Stimulated activated naive CD4-positive, alpha-beta T cell (primary cell): Measurements from ENCODE around the gene TCF3.
"Not testable (repeated sequence)": the region's sequence is repeated elsewhere in the genome, so short reads cannot be mapped to it uniquely, and the experiment has no call there.

Experiments used
- DNase-seq, 6 experiments: peaks; one replicate each; lab custom pipeline; 2025; lab: John Stamatoyannopoulos, UW

Gene TCF3

DNA sequence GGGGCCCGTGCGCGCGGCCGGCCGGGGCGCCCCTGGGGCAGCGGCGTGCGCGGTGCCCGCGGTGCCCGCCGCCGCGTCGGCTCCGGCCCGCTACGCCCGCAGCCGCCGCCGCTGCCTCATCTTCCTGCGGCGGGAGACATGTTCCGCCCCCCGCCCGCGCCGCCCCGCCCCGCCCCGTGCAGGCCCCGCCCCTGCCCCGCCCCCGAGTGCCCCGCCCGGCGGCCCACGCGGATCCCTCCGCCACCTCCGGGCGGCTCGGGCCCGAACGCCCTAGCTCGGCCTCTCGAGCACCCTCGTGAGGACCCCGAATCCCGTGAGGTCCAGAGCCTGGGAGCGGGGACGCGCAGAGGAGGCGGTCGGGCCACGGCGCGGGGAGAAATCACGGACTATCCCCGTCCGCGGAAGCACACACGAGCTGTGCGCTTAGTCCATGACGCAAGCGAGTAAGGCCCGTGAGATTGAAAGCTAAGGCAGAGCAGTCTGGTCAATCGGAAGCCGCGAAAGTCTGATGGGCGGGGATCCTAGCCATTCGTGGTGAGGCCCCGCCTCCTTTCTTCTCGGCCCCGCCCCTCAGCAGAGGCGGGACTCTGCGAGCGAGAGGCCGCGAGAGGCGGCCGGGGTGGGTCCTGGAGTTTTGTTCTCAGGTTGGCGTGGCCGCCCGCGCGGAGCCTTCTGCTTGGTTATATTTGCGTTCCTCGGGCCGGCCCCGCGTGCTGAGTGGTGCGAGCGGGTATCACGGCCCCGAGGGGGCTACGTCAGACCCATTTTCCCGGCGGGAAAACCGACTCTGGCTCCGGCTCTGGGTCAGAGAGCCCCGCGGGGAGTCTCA lies at the start of gene TCF3:
Gene TCF3, minus strand, starts transcription at position 145 of the 829 bp plus-strand sequence. CDS start 2,367 bp downstream, outside the sequence.
- DNase-seq, result peak; percentile 96 to 99 (median 98)

DNA sequence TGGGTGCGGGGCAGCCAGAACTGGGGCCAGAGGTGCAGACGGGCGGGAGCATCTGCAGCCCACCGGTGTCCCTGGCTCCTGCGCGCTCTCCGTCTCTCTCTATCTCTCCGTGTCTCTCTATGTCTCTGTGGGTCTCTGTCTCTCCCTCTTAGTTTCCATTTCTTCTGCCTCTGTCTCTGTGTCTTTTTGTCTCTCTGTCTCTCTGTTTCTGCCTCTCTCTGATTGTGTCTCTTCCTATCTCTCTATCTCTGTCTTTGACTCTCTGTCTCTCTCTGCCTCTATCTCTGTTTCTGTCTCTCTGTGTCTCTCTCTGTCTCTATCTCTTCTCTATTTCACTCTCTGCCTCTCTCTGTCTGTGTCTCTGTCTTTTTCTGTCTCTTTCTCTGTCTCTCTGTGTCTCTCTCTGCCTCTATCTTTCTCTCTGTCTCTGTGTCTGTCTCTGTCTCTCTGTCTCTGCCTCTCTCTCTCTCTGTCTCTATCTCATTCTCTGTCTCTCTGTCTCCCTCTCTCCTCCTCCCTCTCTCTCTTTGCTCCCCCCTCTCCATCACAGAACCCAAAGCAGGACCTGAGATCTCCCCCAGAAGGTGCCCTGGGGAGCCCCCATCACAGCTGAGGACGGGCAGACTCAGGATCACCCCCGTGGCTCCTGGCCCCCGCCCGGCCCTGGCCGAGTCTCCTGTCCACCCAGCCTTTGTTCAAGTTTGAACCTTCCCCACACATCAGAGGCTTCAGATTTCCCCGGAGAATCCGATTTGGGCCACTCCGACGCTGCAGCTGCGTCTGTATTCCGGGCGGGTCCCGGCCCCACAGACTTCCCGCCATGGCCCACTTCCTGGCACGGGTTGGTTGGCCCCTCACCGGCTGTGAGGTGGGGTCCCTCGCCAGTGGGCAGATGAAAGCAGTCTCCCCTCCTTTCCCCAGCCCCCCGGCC lies 48.6 kb upstream of the TCF3 start:
- DNase-seq, result no peak

DNA sequence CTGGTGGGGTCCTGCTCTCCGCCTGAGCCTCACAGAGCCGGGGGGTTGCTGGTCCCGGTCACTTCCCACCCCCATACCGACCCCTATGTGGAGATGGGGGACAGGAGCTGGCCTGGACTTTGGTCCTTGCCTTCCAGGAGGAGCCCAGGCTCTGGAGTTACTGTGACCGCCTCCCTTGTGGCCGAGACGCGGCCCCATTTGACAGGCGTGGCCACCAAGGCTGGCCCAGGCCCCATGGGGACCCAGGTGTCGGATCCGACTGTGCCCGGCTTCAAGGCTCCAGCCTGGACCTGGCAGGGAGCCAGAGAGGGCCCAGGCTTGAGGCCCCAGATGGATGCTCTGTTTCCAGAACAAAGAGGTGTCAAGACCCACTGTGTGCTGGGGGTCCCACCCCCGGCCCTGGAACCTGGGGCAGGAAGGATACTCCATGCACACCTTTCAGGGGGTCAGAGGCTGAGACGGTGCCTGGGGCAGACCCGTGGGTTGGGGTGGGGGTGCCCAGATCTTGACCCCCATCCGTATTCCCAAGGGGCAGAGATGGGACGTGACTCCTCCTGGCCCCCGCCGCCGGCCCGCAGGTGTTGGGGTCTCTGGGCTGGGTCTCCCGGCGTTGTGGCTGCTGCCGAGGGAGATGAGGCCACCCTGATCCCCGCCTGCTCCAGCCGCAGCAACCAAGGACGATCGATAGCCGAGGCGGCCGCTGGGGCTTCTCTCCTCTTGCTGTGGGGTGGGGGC lies 47.8 kb upstream of the TCF3 start:
- no peak for DNase-seq

DNA sequence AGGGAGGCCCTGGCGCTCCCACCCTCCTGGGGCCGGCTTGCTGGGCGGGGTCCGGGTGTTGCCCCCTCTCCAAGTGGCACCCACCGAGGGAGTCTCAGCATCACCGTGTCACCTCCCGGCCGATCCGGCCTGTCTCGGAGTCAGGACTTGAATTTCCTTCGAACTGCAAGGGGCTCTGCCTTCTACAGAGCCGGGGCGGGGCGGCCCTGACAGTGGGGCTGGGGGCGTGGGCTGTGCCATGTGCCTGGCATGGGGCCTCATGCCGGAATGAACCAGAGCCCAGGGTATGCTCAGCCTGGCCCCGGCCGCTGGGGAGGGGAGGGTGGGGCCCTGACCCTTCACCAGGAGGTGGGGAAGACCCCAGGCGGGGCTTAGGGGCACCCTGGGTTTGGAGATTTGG lies 47.0 kb upstream of the TCF3 start:
- DNase-seq, result no peak

DNA sequence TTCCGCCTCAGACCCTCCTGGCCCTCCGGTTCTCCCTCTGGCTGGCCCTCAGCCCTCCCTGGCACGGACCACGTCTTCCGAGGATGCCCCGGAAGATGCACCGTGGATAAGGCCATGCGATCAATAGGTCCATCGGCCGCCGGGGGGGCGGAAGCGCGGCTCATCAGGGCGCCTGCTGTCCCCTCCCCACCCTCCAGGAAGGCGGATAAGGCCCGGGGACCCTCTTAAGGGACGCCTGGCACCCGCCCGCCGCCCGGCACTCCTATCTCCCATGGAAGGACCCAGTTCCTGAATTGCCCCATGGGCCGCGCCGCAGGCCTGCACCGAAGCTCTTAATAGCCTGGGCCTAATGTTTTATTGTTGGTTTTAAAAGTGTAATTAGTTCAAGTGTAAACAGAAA lies 46.2 kb upstream of the TCF3 start:
- no peak for DNase-seq

DNA sequence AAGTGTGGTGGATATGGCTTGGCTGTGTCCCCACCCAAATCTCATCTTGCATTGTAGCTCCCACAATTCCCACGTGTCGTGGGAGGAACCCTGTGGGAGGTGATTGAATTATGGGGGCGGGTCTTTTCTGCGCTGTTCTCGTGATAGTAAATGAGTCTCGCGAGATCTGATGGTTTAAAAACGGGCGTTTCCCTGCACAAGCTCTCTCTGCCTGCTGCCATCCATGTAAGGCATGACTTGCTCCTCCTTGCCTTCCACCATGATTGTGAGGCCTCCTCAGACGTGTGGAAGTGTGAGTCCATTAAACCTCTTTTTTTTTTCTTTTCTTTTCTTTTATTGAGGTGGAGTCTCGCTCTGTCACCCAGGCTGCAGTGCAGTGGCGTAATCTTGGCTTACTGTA lies 43.1 kb upstream of the TCF3 start:
- DNase-seq, result not testable (repeated sequence)

DNA sequence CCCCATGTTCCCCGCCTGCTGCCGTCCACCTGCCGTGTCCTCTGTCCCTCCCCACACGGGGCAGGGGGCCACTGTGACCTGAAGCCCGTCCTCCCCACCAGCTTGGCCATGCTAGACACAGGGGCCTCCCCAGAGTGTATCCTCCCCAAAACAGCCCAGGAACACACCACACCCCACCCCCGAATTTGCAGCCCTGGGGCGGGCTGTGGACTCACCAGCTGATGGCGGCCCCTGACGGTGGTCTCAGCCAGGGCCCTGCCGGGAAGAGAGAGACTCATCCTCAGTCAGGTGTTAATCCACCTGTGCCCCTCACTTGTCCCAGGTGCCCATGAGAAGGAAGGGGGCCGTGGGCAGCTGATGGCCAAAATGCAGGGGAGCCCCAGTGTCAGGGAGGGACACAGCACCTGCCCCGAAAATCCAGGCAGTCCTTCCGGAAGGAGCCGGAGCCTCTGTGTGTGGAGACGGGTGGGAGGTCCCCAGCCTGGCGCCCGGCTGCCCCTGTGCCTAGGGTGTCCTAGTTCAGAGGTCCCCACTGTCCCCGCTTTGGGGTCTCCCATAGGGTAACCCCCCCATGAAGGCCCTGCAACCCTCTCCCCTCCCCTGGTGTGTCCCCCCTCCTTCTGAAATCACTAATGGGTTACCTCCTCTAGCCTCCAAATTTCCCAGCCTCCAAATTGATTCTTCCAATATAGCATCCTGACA lies 39.3 kb upstream of the TCF3 start:
- no peak for DNase-seq

DNA sequence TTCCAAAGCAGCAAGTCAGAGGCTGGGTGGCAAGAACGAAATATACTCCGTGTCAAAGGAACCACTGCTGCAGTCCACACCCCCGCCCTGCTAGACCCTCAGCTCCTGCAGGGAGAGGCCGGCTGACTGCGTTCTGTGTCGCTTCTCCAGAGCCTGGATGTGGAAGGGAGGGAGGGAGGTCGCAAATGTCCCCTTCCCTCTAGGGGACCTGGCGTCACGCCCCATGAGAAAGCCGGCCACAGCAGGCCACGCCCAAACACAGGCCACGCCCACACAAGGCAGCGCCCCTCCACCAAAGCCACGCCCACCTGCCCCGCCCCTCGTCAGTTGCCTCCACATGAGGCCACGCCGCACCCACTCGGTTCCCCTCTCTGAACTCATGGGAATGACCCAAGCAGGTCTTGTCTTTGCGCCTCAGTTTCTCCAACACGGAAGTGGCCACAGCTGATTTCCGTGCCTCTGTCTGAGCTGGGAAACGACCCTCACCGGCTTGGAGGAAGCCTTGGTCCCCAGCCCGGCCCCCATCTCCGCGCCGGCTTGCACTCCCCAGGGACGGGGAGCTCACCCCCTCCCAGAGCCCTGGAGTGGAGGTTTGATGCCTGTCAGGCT lies 38.4 kb upstream of the TCF3 start:
- DNase-seq, result peak in 4 of 6 experiments; percentile 22 to 56 (median 42)

DNA sequence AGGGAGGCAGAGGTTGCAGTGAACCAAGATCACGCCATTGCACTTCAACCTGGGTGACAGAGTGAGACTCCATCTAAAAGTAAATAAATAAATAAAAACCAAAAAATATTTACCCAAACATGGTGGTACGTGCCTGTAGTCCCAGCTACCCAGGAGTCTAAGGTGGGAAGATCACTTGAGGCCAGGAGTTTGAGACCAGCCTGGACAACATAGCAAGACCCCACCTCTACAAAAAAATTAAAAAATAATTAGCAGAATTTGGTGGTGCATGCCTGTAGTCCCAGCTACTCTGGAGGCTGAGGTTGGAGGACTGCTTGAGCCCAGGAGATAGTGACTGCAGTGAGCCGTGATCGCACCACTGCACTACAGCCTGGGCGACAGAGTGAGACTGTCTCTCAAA lies 33.4 kb upstream of the TCF3 start:
- DNase-seq, result not testable (repeated sequence)

DNA sequence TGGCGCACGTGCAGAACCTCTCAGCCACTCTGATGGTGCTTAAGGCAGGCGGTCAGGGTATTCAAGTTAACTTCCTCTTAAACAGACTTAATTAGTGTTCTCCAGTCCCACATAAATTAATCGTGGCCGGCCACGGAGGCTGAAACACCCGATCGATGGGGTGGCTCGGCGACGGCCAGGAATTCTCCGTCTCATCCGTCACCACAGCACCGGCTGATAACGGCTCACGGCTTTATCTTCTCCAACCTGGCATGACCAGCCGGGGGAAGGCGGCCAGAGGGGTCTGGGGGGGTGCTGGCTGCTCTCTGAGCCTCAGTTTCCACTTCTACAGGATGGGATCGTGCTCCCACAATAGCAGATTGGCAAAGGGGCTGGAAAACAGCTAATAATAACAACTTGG lies 32.6 kb upstream of the TCF3 start:
- DNase-seq, result no peak

DNA sequence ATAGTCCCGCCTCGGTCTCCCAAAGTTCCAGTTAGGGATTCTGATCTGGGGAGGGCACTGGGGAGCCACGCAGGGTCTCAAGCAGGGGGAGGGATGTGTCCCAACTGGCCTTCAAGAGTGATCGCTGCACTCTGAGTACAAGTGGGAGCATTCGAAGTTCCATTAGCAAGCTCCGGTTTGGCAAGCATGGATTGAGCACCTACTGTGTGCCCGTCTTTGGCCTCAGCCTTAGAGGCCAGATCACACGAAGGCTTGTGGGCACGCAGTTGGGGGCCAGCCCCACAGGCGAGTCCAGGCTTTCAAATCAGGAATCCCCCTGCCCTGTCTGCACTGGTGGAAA lies 32.1 kb upstream of the TCF3 start:
- DNase-seq, result no peak

DNA sequence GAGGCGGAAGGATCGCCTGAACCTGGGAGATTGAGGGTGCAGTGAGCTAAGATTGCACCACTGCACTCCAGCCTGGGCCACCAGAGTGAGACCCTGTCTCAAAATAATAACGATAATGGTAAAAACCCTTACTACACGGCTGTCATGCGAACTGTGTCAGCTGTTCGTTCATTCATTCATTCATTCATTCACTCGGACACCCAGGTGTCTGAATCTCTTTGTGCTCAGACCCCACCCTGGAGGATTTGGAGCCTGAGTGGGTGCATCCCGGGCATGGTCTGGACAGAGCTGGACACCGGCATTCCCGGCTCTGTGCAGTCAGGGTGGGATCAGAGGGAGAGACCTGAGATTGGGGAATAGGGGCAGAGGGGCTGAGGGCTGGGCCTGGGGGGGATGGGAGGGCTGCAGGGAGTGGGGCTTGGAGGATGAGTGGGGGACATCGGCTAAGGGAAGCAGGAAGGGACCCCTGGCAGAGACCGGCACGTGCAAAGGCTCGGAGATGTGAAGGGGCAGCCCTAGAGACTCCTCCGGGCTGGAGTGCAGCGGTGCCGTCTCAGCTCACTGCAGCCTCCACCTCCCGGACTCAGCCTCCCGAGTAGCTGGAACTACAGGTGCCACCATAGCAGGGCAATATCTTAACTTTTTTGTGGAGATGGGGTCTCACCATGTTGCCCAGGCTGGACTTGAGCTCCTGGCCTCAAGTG lies 31.6 kb upstream of the TCF3 start:
- no peak for DNase-seq

DNA sequence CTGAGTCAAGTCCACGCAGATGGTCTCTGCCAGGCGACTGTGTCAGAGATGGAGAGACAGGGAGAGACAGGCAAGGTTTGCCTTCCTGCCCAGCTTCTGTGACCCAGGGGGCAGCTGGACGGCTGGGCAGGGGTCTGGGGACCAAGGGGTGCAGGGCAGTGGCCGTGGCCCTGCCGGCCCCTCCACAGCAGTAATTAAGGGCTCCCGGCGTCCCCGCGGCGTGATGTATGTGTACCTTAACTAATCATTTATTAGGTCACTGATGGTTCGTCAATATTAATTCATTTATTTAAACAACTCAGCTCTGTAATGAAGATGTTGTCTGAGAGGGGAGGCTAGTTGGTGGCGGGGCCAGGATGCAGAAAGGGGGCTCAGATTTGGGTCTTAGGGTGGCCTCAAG lies 28.6 kb upstream of the TCF3 start:
- no peak for DNase-seq

DNA sequence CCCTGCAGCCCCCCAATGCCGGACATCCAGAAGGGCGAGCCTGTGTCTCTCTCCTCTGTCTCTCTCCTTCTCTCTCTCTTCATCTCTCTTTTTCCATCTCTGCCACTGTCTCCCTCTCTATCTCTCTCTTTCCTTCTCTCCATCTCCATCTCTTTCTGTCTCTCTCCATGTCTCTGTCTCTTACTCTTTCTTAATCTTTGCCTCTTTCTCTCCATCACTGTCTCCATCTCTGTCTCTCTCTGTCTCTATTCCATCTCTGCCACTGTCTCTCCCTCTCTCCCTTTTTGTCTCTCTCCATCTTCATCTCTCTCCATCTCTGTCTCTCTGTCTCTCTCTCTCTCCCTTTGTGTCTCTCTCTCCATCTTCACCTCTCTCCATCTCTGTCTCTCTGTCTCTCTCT lies 25.7 kb upstream of the TCF3 start:
- DNase-seq, result no peak

DNA sequence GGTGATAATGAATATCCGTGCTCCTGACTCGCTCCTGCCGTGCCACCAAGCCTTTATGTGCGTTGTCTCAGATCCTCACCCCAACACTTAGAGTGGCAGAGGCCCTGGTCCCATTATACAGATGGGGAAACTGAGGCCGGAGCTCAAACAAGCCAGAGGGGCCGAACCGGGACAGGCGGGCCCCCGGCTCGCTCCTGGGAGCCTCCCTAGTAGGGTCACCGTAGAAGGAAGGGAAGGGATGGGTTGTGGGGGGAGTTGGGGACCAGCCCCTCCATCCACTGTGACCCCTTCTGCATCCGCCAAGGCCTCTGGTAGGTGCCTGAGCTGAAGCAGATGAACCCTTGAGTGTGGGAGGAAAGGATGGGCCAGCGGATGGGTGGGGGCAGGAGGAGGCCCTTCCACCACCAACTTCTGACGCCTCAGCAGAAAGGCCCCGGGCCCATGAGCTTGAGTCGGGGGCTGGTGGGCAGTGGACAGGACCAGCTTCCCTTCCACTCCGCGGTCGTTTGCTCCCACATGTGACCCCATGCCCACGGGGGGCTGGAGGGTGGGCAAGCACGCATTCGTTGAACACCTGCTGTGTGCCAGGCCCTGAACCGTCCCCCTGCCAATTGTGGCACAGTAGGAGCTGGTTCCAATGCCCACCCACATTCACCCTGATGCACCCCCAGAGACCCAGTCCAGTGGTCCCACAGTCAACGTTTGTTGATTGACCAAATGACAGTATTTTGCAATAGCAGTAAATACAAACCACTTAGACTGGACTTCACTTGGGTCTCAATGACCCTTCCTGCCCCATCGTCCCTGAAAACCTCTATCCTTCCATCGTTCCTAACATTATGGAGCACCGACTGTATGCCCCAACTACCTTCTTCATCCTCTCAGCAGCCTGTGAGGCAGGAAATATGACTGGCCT lies 24.2 kb upstream of the TCF3 start:
- DNase-seq, result no peak

DNA sequence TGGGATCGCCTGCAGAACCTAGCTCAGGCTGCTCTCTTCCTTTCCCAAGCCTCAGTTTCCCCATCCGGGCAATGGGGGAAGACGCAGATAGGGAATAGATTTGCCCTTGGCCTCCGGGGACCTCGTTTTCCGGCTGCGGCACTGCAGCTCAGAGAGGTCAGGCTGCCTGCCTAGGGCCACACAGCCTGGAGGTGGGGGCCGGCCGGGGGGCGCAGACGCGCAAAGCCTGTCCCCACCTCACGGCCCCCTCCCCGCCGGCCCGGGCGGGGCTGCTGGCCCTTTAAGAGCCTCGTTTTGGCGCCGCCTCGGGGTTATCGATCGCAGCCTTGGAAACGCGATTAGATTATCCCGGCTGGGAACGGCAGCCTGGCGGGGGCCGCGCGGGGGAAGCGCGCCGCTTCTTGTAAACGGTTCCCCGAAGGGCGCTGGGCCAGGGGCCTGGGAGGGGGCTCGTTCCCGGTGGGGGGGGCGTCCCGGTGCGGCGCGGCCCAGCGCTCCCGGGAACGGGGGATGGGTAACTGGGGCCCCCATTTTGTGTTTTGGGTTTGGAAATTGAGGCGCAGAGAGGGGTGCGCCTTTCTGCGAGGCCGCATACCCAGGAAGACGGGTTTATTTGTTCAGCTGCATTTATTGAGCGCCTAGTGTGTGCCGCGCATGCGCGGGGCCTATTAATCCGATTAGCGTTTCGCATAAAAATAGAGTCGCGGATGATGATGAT lies 23.4 kb upstream of the TCF3 start:
- DNase-seq, result no peak

DNA sequence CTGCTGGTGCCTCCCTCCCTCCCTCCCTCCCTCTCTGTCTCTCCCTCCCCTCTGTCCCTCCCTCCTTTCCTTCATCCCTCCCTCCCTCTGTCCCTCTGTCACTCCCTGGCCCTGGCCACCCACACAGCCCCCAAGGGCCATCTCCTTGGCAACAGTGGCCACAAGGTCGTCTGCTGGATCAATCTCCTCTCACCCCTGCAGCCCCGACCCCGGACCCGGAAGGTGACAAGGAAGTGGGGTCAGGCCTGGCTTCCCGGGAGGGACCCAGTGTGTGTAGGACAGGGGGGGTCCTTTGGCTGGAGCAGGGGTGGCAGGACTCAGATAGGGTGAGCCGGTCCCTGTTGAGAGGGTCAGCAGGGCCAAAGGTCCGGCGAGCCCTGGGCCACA lies 21.9 kb upstream of the TCF3 start:
- no peak for DNase-seq

DNA sequence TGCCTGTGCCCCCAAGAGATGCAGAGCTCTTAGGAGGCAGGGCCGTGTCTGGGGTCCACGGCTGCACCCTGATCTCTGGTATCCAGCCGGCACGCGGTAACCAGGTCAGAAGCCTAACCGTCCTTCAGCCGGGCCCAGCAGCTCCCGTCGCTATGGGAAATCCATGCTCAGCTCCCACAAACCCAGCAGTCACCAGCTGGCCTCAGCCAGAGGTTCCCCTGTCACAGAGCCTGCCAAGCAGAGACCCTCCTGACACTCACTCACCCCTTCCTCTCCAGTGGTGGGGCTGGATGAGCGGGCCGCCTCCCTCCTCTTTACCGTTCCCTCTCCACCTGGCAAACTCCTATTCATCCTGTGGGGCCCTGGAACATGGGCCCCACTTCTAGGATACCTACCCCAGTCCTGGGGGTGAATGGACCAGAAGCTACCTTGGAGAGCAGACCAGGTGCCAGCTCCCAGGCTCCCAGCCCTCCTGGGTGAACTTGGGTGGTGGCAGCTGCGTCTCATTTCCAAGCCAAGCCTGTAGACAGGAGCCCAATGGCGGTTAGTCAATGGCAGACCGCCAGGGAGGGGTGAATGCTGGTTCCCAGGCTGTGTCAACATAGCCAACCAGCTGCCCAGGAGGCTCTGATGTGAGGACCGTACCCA lies 21.4 kb upstream of the TCF3 start:
- DNase-seq, result no peak
